Heart right ventricle (tissue), 16 donors: ENCODE measurements around the gene FLNB. TPM values are rescaled to one million over a fixed set of nuclear protein-coding genes. Genes with fewer than 3 reads are reported as not detected.

Experiments used
- ATAC-seq, 8 donors: fragments of 200-7000 bp; cut with Tn5 transposase; one replicate each; pipeline ENCODE4 v1.9.1; 2020; ENCODE audit warnings: mild to moderate bottlenecking in 8 of 8, moderate library complexity in 8 of 8, moderate number of reproducible peaks in 1 of 8
- DNase-seq, 2 donors: peaks; one replicate each; pipeline ENCODE4 v3.0.0-alpha.2; 2020
- H3K27ac ChIP-seq, 10 donors: fragments of 200-600 bp; sonication (generic) in 2 of 10; one replicate each; pipeline versions ENCODE4 v1.5.0 to v1.8.0; 2020 to 2022; ENCODE audit warnings: mild to moderate bottlenecking in 3 of 10
- H3K27me3 ChIP-seq, 7 donors: fragments of 200-600 bp; one replicate each; pipeline ENCODE4 v1.8.0; 2021 to 2022; ENCODE audit warnings: mild to moderate bottlenecking in 2 of 7
- H3K36me3 ChIP-seq, 9 donors: fragments of 200-600 bp; sonication (generic) in 1 of 9; one replicate each; pipeline versions ENCODE4 v1.5.0 to v1.8.0; 2020 to 2022; ENCODE audit warnings: mild to moderate bottlenecking in 2 of 9
- H3K4me1 ChIP-seq, 9 donors: fragments of 200-600 bp; sonication (generic) in 1 of 9; one replicate each; pipeline versions ENCODE4 v1.5.0 to v1.8.0; 2020 to 2022; ENCODE audit warnings: mild to moderate bottlenecking in 4 of 9
- H3K4me3 ChIP-seq, 10 donors: fragments of 200-600 bp; sonication (generic) in 2 of 10; one replicate each; pipeline versions ENCODE4 v1.5.0 to v1.8.0; 2020 to 2022; ENCODE audit warnings: mild to moderate bottlenecking in 7 of 10, moderate library complexity in 2 of 10
- H3K9me3 ChIP-seq, 11 donors: fragments of 200-600 bp in 10 of 11; sonication (generic) in 2 of 11; one replicate each; pipeline versions ENCODE4 v1.5.0 to v1.8.0; 2013 to 2022; ENCODE audit warnings: mild to moderate bottlenecking in 2 of 11, control low read depth in 1 of 11, moderate library complexity in 1 of 11
- WGBS, 2 donors: extraction: QIAGEN DNeasy Blood & Tissue Kit; methylation state at CpG; one replicate each; pipeline ENCODE4 v1.1.7; 2013; ENCODE audit warnings: inconsistent platforms in 1 of 2; 5-methylcytosine and 5-hydroxymethylcytosine counted together
- intact Hi-C, 10 donors: fragments of 100-400 bp; cut with DNase I; formaldehyde crosslinking; loops; one replicate each; pipeline versions ENCODE4 v1.11.1 to v1.14.2; 2022
- polyA plus RNA-seq, 2 donors: library from polyadenylated mRNA; stranded (reverse); fragments of 200-250 nt; gene quantifications; one replicate each; pipeline ENCODE4 v1.2.3, GENCODE V29; 2013
- total RNA-seq, 10 donors: library from RNA; stranded (reverse); fragmentation: NEBNext Ultra II Directional in 3 of 10; extraction: Animal tissue kit (Norgen Biotek cat#: 25700) in 3 of 10; gene quantifications; one replicate each; pipeline versions ENCODE4 v1.2.1 to v1.2.4, GENCODE V29; 2021 to 2023
- TF ChIP-seq, protein P1 (sequence below), 9 donors: fragments of 200-600 bp; sonication (generic) in 2 of 9; IDR thresholded peaks; one replicate each; pipeline versions ENCODE4 v1.5.0 to v1.8.0; 2021 to 2022; ENCODE audit warnings: antibody characterized with exemption in 9 of 9, mild to moderate bottlenecking in 5 of 9, moderate library complexity in 1 of 9
- donor health status: Arrhythmogenic right ventricular cardiomyopathy.
- donor health status: ischemic (EF 13 %, LVEDD 7.1; RV severe dilation, severe dysfunction).
- donor health status: healthy with polysubstance abuse.
- donor health status: DM: no; HTN: yes; CAD: no.
- donor health status: DM: no; HTN: no; CAD: no.
- donor health status: ischemic (EF 25% LVEDD 6.9; RV normal size, moderate dysfunction).
- donor health status: ischemic (EF 25% LVEDD 5.7; RV mildly dilated, moderate dysfunction).
- donor health status: healthy.
- donor health status: DM: yes; HTN: yes; CAD: no.
- donor health status: Ischemic cardiomyopathy.
- donor health status: ischemic (EF 35%, LVEDD 5.7; RV mildly dilated, moderate dysfunction).
- donor health status: nonischemic (EF 11% LVEDD 7.7; RV severe dilation, severe dysfunction).
- donor health status: DM: yes; HTN: yes; CAD: no.
- donor health status: PGD.
- donor health status: ischemic (EF 29% LVEDD 5.4; RV normal size, mild dysfunction).
- donor health status: nonischemic (EF 23%, LVEDD 6.1; RV moderate dilation, normal function).

The FLNB gene
- total and polyA plus RNA-seq, 12 donors = 27.4 to 65.3 (median 38.6) TPM

DNA sequence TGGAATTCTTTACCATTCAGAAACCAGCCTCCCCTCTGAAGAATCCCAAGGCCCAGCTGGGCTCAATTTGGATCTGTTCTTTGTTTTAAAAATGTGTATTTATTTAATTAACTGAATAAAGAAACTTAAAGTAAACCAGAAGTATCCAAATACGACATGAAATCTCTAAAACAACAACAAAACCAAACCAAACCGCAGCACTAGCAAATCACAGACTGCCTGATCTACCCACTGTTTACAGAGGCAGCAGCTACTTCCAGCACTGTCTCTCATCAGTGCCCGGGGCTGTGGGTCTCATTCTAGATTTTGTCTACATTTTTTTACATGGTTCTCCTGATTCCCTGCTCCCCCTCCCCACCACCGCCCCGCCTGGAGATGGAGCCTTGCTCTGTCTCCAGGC lies 2.3 kb downstream of the FLNB start:
- H3K4me3 ChIP-seq = peak overlapping the region in 9 of 10 donors; percentile 62 to 99 (median 94)
- no peaks in the 10 kb centered on the region for H3K27me3 ChIP-seq
- intact Hi-C loops = loop anchor here in 4 of 10 donors (5.0 kb wide), 3 partner anchors 37 to 157 kb away; no protein-coding TSS in a partner anchor
- H3K4me1 ChIP-seq = peaks cover 2 to 72% (median 48%) of the 10 kb centered on the region in 9 donors
- 77 to 83% methylated on average over 5 of the region's 5 CpGs for WGBS, 2 donors
- H3K9me3 ChIP-seq = no peaks in the 10 kb centered on the region
- H3K27ac ChIP-seq = peak overlapping the region in 9 of 10 donors; percentile 44 to 88 (median 81)
- TF ChIP-seq, protein P1, sequence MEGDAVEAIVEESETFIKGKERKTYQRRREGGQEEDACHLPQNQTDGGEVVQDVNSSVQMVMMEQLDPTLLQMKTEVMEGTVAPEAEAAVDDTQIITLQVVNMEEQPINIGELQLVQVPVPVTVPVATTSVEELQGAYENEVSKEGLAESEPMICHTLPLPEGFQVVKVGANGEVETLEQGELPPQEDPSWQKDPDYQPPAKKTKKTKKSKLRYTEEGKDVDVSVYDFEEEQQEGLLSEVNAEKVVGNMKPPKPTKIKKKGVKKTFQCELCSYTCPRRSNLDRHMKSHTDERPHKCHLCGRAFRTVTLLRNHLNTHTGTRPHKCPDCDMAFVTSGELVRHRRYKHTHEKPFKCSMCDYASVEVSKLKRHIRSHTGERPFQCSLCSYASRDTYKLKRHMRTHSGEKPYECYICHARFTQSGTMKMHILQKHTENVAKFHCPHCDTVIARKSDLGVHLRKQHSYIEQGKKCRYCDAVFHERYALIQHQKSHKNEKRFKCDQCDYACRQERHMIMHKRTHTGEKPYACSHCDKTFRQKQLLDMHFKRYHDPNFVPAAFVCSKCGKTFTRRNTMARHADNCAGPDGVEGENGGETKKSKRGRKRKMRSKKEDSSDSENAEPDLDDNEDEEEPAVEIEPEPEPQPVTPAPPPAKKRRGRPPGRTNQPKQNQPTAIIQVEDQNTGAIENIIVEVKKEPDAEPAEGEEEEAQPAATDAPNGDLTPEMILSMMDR (IDR thresholded peaks at IDR 0.05) = no peak
- H3K36me3 ChIP-seq = no peaks in the 10 kb centered on the region
- ATAC-seq = no peak
- DNase-seq = no peak

- Histone ChIP-seq H3K27me3 (no peaks in the 10 kb centered on the region), H3K9me3 (no peaks in the 10 kb centered on the region), H3K4me3 (peak overlapping the region in 1 of 10 donors; percentile 98), H3K27ac (peak overlapping the region in 4 of 10 donors; percentile 81 to 88 (median 84)), H3K4me1 (peaks cover 2 to 79% (median 48%) of the 10 kb centered on the region in 9 donors), H3K36me3 (no peaks in the 10 kb centered on the region)
- ATAC-seq (no peak), DNase-seq (no peak)
- intact Hi-C loops = loop anchor here in 4 of 10 donors (5.0 kb wide), 3 partner anchors 36 to 156 kb away; no protein-coding TSS in a partner anchor
- TF ChIP-seq, protein P1 (IDR thresholded peaks at IDR 0.05) = no peak
- 93 to 97% methylated on average over 3 of the region's 3 CpGs for WGBS, 2 donors
These were observed 3.4 kb downstream of the FLNB start for GRCh38 chr3:58011580-58011979.

DNA sequence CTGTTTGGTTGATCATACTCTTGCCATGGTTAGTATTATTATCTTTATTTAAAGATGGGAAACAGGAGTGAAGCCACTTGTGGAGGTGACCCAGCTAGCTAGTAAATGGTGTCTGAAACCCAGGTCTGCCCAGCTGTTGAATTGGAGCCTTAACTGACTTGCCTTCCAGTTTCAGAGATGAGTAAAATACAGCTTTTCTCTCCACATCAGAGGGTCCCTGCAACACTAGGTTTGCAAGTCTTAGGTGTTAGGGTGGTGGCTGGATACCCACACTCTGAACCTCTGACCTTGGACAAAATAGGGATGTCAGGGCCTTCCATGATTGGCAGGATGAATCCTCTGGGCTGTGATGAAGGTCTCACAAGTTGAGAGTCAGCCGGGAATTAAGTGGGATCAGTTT lies 4.1 kb downstream of the FLNB start:
- Histone ChIP-seq H3K4me3 (no peak overlapping the region), H3K36me3 (no peaks in the 10 kb centered on the region), H3K4me1 (peaks cover 2 to 85% (median 56%) of the 10 kb centered on the region in 9 donors), H3K27me3 (no peaks in the 10 kb centered on the region), H3K9me3 (no peaks in the 10 kb centered on the region), H3K27ac (peak overlapping the region in 3 of 10 donors; percentile 35 to 88 (median 49))
- ATAC-seq = no peak
- intact Hi-C loops = loop anchor here in 4 of 10 donors (5.0 kb wide), 3 partner anchors 35 to 155 kb away; no protein-coding TSS in a partner anchor
- WGBS, 2 donors = 96 to 98% methylated on average over 1 of the region's 1 CpG
- TF ChIP-seq, protein P1 (IDR thresholded peaks at IDR 0.05) = no peak
- DNase-seq = no peak

- intact Hi-C loops = loop anchor here in 4 of 10 donors (5.0 kb wide), 3 partner anchors 34 to 154 kb away; no protein-coding TSS in a partner anchor
- H3K27ac ChIP-seq = peak overlapping the region in 4 of 10 donors; percentile 16 to 63 (median 42)
These were observed 4.9 kb downstream of the FLNB start for GRCh38 chr3:58013099-58013498.

More at GRCh38 chr3:58013099-58013498, 4.9 kb downstream of the FLNB start:
- no peaks in the 10 kb centered on the region for H3K27me3 ChIP-seq
- TF ChIP-seq, protein P1 (IDR thresholded peaks at IDR 0.05) = no peak
- DNase-seq (no peak), ATAC-seq (no peak)
- no peaks in the 10 kb centered on the region for H3K9me3 ChIP-seq
- no peaks in the 10 kb centered on the region for H3K36me3 ChIP-seq
- WGBS, 2 donors = 75 to 95% methylated on average over 3 of the region's 3 CpGs
- peaks cover 2 to 89% (median 56%) of the 10 kb centered on the region in 9 donors for H3K4me1 ChIP-seq
- H3K4me3 ChIP-seq = no peak overlapping the region
